ENCODE data around the gene TAAR6.
"Not testable (repeated sequence)": the region's sequence is repeated elsewhere in the genome, so short reads cannot be mapped to it uniquely, and the experiment has no call there.

Gene TAAR6, protein sequence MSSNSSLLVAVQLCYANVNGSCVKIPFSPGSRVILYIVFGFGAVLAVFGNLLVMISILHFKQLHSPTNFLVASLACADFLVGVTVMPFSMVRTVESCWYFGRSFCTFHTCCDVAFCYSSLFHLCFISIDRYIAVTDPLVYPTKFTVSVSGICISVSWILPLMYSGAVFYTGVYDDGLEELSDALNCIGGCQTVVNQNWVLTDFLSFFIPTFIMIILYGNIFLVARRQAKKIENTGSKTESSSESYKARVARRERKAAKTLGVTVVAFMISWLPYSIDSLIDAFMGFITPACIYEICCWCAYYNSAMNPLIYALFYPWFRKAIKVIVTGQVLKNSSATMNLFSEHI

DNA sequence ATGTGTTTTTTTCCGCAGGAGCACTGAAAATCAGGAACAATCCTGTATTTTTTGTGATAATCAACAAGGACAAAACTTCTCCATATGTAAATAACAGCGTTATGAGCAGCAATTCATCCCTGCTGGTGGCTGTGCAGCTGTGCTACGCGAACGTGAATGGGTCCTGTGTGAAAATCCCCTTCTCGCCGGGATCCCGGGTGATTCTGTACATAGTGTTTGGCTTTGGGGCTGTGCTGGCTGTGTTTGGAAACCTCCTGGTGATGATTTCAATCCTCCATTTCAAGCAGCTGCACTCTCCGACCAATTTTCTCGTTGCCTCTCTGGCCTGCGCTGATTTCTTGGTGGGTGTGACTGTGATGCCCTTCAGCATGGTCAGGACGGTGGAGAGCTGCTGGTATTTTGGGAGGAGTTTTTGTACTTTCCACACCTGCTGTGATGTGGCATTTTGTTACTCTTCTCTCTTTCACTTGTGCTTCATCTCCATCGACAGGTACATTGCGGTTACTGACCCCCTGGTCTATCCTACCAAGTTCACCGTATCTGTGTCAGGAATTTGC is at the start of gene TAAR6:
Gene TAAR6 (plus strand): TSS at position 102 of the 557 bp plus-strand sequence. CDS start 0 bp downstream, at position 102.
- no peak within 1 kb of the TSS for H3K4me3 ChIP-seq
- DNase-seq (ENCODE audit: low spot score in 2 of 2) = no peak
- H3K36me3 ChIP-seq (replicated peaks) = no peaks in the 10 kb centered on the region
- in situ Hi-C loops (cut with MboI; ENCODE audit: low sequenced_read_pairs) = no loop called here
- H3K9me3 ChIP-seq = no peaks in the 10 kb centered on the region
- 0 out of 2 replicates have a peak, but pooled peaks cover 4% of the 10 kb centered on the region for H3K4me1 ChIP-seq
- H3K27me3 ChIP-seq (ENCODE audit: low read depth) = peaks cover 12% of the 10 kb centered on the region

DNA sequence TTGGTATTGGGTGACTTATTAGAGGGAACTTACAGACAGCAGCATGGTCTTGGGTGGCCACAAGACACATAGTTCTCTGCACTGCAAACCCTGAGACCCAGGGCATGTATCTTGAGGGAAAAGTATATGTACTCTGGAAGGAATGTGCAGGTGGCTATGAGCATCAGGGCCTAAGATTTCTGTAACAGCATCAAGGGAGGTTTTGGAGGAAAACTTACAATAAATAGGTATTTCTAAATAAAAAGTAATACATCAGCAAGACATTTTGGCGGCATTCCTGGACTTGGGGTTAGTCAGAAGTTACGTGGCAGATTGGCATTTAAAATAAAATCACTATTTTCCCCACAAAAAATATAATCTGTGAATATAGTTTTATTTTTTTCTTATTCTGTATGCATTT is 49.2 kb upstream of the TAAR6 start:
- Histone ChIP-seq H3K4me1 (peaks cover 5% of the 10 kb centered on the region), H3K36me3 (replicated peaks) (no peaks in the 10 kb centered on the region), H3K4me3 (no peak overlapping the region), H3K27me3 (ENCODE audit: low read depth) (peaks cover 13% of the 10 kb centered on the region; the same call in 1 of the 2 replicates), H3K9me3 (no peaks in the 10 kb centered on the region)
- in situ Hi-C loops (cut with MboI; ENCODE audit: low sequenced_read_pairs) = no loop called here
- DNase-seq (ENCODE audit: low spot score in 2 of 2) = no peak

DNA sequence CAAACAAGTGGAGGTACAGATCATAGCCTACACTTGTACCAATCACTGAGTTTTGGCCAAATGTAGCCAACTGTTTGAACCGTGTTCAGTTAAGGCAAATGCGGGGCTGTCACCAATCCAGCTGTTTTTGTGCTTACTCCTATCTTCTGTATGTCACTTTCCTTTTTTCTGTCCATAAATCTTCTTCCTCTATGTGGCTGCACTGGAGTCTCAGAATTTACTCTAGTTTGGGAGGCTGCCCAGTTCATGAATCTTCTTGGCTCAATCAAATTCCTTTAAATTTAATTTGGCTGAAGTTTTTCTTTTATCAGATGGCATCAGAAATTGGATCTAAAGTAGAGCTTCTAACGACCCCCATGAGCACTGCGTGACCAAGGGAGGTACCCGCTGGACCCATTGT is 45.5 kb upstream of the TAAR6 start:
- peaks cover 13% of the 10 kb centered on the region; the same call in 1 of the 2 replicates for H3K27me3 ChIP-seq (ENCODE audit: low read depth)
- H3K4me3 ChIP-seq = no peak overlapping the region
- H3K36me3 ChIP-seq (replicated peaks) = no peaks in the 10 kb centered on the region
- H3K4me1 ChIP-seq = peaks cover 11% of the 10 kb centered on the region
- DNase-seq (ENCODE audit: low spot score in 2 of 2) = no peak
- H3K9me3 ChIP-seq = no peaks in the 10 kb centered on the region
- in situ Hi-C loops (cut with MboI; ENCODE audit: low sequenced_read_pairs) = no loop called here

DNA sequence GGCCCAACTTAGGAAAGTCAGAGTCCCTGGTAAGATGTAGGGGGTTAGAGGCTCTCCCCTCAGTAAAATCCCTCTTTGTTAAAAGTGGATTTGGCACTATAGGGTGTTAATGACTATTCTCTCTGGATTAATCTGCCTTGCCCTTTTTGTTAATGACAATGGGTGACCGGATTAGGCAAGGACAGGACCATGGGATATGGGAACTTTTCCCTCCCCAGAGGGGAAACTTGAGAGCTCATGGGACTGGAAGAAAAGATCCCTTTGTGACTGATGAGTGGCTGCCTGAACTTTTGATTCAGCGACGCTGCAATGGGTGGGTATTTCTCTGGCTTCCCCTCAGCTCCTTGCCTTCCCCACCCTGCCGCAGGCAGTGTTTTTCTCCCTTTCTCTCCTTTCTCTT is 44.3 kb upstream of the TAAR6 start:
- Histone ChIP-seq H3K4me1 (peaks cover 11% of the 10 kb centered on the region), H3K4me3 (no peak overlapping the region), H3K9me3 (no peaks in the 10 kb centered on the region), H3K36me3 (replicated peaks) (no peaks in the 10 kb centered on the region), H3K27me3 (ENCODE audit: low read depth) (peaks cover 13% of the 10 kb centered on the region; the same call in 1 of the 2 replicates)
- in situ Hi-C loops (cut with MboI; ENCODE audit: low sequenced_read_pairs) = no loop called here
- peak; percentile 69 to 87 for DNase-seq (ENCODE audit: low spot score in 2 of 2)

DNA sequence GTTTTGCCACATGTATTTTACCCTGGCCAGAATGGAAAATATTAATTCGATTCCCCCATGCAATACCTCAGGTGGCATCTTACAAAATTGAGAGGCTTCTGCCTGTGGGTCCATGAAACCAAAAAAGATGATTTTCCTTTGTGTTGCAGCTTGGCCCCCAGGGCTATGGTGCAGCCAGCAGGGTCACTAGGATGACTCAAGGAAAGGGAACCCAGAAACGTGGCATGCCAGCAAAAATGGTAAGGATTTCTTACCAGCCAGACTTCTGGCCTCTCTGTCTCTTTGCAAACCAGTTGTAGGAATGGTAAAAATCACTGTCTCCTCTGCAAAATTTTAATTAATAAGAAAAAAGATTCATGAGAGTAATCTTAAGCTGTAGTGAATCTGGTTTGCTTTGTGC is 43.7 kb upstream of the TAAR6 start:
- Histone ChIP-seq H3K36me3 (replicated peaks) (no peaks in the 10 kb centered on the region), H3K4me3 (no peak overlapping the region), H3K9me3 (no peaks in the 10 kb centered on the region), H3K27me3 (ENCODE audit: low read depth) (peaks cover 11% of the 10 kb centered on the region), H3K4me1 (peaks cover 11% of the 10 kb centered on the region)
- DNase-seq (ENCODE audit: low spot score in 2 of 2) = no peak
- in situ Hi-C loops (cut with MboI; ENCODE audit: low sequenced_read_pairs) = no loop called here

DNA sequence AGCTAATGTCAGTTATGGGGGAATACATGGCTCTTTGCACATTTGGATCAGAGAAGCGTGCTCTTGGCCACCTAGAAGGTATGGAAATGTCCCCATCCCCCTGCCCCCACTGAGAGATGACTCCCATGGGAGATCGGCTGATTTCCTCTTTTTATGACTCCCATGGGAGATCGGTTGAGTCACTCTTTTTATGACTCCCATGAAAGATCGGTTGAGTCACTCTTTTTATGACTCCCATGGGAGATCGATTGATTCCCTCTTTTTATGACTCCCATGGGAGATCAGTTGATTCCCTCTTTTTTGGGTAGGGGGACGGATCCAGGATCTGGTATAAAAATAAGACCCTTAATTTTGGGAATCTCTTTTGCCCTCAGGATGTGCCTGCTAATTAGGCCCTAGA is 42.3 kb upstream of the TAAR6 start:
- DNase-seq (ENCODE audit: low spot score in 2 of 2) = peak in 1 of 2 experiments; percentile 17
- in situ Hi-C loops (cut with MboI; ENCODE audit: low sequenced_read_pairs) = no loop called here
- H3K27me3 ChIP-seq (ENCODE audit: low read depth) = peaks cover 11% of the 10 kb centered on the region
- peaks cover 11% of the 10 kb centered on the region for H3K4me1 ChIP-seq
- H3K36me3 ChIP-seq (replicated peaks) = no peaks in the 10 kb centered on the region
- no peak overlapping the region for H3K4me3 ChIP-seq
- H3K9me3 ChIP-seq = no peaks in the 10 kb centered on the region

DNA sequence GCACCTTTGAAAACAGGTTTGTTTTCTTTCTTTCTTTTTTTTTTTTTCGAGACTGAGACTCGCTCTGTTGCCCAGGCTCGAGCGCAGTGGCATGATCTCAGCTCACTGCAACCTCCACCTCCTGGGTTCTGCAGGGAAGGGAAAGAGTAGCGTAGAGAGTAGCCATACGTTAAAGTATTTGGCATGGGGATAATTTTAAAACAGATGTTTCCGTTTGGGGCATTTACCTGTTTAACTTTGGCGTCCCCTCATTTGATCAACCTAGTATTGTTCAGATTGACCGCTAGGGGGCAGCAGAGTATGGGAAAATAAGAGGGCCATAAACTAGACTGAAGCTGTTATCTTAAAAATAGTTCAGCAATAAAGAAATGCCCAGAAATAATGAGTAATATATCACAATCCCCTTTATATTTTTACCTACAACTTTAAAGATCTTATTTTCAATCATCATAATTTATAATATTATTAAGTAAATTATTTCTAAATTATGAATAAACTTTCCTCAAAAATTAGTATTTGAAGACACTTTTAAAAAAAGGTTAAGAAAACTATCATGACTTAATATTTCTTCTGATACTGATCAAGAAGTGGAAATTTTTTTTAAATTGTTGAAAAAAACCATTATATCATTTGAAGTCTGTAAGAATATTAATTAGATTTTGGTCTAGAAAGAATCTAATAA is 39.7 kb upstream of the TAAR6 start:
- H3K36me3 ChIP-seq (replicated peaks) = no peaks in the 10 kb centered on the region
- H3K4me1 ChIP-seq = peaks cover 10% of the 10 kb centered on the region
- no peaks in the 10 kb centered on the region for H3K9me3 ChIP-seq
- H3K27me3 ChIP-seq (ENCODE audit: low read depth) = peaks cover 2% of the 10 kb centered on the region
- no peak overlapping the region for H3K4me3 ChIP-seq
- in situ Hi-C loops (cut with MboI; ENCODE audit: low sequenced_read_pairs) = loop anchor here (10.0 kb wide), 1 partner anchor 234 kb away; no protein-coding TSS in a partner anchor
- DNase-seq (ENCODE audit: low spot score in 2 of 2) = peak; percentile 53 to 83

DNA sequence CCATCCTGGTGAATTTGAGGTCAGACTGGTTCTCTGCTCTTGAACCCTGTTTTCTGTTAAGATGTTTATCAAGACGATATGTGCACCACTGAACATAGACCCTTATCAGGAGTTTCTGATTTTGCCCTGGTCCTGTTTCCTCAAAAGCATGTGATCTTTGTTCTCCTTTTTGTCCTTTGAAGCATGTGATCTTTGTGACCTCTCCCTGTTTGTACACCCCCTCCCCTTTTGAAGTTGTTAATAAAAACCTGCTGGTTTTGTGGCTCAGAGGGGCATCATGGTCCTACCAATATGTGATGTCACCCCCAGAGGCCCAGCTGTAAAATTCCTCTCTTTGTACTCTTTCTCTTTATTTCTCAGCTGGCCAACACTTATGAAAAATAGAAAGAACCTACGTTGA is 35.6 kb upstream of the TAAR6 start:
- in situ Hi-C loops (cut with MboI; ENCODE audit: low sequenced_read_pairs) = loop anchor here (10.0 kb wide), 1 partner anchor 230 kb away; no protein-coding TSS in a partner anchor
- not testable (repeated sequence) for H3K27me3 ChIP-seq (ENCODE audit: low read depth)

DNA sequence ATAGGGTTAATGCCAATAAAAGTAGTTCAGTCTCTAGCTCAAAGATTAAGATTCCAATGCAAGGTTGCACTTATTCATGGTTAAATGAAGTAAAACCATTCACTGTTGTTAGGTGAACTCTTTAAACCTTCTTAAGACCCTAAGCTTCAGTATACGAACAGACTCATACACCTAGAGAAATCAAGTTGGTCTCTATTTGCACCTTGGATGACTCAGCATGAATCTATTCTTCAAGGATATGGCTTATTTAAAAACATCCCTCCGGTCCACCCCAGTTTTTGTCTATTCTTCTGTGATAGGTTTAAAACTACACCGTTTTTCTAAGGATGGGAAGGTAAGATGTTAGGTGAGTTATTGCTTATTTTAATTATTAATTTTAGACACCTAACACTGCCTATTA is 33.0 kb upstream of the TAAR6 start:
- no peaks in the 10 kb centered on the region for H3K36me3 ChIP-seq (replicated peaks)

More for the DNA sequence above, 35.6 kb upstream of the TAAR6 start:
- H3K9me3 ChIP-seq; H3K36me3 ChIP-seq (replicated peaks); H3K4me3 ChIP-seq; DNase-seq (ENCODE audit: low spot score in 2 of 2); H3K4me1 ChIP-seq: not testable (repeated sequence)

DNA sequence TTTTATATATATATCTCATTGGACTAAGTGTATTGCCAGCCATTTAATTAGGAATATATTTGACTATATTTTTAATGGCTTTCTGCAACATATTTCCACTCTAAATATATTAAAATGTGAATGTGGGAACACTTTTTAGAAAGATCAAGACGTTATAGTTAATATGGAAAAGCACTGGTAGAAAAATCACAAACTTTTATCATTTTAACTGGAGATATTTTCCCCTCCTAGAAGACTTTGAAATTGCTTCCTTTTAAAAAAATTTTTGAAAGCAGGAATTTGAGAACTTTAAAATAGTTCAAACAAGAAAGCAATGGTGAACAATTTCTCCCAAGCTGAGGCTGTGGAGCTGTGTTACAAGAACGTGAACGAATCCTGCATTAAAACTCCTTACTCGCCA is 32.1 kb upstream of the TAAR6 start, which contains the start of gene TAAR9:
Gene TAAR9 (plus strand): TSS at position 301 of the 400 bp plus-strand sequence. CDS start 13 bp downstream, at position 314.
- no peaks in the 10 kb centered on the region for H3K9me3 ChIP-seq
- H3K27me3 ChIP-seq (ENCODE audit: low read depth) = peaks cover 18% of the 10 kb centered on the region
- DNase-seq (ENCODE audit: low spot score in 2 of 2) = no peak
- H3K4me3 ChIP-seq = no peak within 1 kb of the TSS
- in situ Hi-C loops (cut with MboI; ENCODE audit: low sequenced_read_pairs) = loop anchor here (10.0 kb wide), 1 partner anchor 227 kb away; no protein-coding TSS in a partner anchor
- H3K36me3 ChIP-seq (replicated peaks) = no peaks in the 10 kb centered on the region
- no peaks in the 10 kb centered on the region for H3K4me1 ChIP-seq

More for the DNA sequence above, 33.0 kb upstream of the TAAR6 start:
- Histone ChIP-seq H3K4me3 (no peak overlapping the region), H3K4me1 (no peaks in the 10 kb centered on the region), H3K27me3 (ENCODE audit: low read depth) (peaks cover 12% of the 10 kb centered on the region), H3K9me3 (no peaks in the 10 kb centered on the region)
- in situ Hi-C loops (cut with MboI; ENCODE audit: low sequenced_read_pairs) = loop anchor here (10.0 kb wide), 1 partner anchor 228 kb away; no protein-coding TSS in a partner anchor
- DNase-seq (ENCODE audit: low spot score in 2 of 2) = no peak

DNA sequence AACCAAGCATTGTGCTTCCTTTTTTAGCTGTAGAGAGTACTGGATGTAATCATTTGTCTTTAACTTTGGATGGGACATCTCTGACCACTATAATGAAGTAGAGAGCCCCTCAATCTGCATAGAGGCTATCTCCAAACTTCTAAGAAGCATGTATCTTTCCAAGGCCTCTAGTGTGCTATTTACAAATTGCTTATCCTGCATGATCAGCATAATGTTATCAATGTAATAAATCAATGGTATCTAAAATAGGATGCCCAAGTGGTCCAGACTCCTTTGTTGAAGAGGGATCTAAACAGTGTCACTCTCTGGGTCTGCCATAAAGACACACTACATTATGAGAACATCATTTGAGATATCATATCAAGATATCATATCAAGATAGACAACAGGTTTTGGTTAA is 25.3 kb upstream of the TAAR6 start:
- DNase-seq (ENCODE audit: low spot score in 2 of 2) = no peak
- no peaks in the 10 kb centered on the region for H3K4me1 ChIP-seq
- H3K4me3 ChIP-seq = no peak overlapping the region
- in situ Hi-C loops (cut with MboI; ENCODE audit: low sequenced_read_pairs) = no loop called here
- no peaks in the 10 kb centered on the region for H3K36me3 ChIP-seq (replicated peaks)
- no peaks in the 10 kb centered on the region for H3K9me3 ChIP-seq
- peaks cover 18% of the 10 kb centered on the region for H3K27me3 ChIP-seq (ENCODE audit: low read depth)

DNA sequence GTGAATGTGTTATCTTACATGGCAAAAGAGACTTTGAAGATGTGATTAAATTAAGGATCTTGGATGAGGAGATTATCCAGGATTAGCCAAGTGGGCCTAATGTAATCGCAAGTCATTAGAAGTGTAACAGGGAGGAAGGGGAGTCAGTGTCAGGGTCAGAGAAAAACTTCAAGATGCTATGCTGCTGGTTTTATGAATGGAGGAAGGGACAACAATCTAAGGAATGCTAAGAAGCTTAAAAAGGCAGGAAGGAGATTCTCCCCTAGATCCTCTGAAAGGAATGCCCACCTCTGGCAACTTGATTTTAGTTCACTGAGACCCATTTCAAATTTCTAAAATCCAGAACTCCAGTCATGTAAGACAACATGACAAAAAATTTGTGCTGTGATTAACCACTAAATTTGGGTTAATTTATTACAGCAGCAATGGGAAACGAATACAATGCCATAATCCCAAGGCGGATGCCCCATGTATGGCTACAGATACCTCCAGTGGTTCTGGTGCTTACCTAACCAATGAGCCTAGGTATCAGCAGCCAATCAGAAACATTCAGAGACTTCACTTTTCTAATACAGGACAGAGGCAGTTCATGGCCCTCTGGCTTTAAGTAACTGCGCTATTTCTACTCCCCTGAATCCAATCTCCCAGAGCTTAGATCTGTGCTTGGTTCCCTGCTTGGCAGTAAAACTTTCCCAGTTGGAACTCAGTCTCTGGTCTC is 21.2 kb upstream of the TAAR6 start:
- Histone ChIP-seq H3K36me3 (replicated peaks) (no peaks in the 10 kb centered on the region), H3K4me3 (no peak overlapping the region), H3K4me1 (no peaks in the 10 kb centered on the region), H3K27me3 (ENCODE audit: low read depth) (peaks cover 2% of the 10 kb centered on the region; the same call in 1 of the 2 replicates), H3K9me3 (no peaks in the 10 kb centered on the region)
- no peak for DNase-seq (ENCODE audit: low spot score in 2 of 2)
- in situ Hi-C loops (cut with MboI; ENCODE audit: low sequenced_read_pairs) = no loop called here

DNA sequence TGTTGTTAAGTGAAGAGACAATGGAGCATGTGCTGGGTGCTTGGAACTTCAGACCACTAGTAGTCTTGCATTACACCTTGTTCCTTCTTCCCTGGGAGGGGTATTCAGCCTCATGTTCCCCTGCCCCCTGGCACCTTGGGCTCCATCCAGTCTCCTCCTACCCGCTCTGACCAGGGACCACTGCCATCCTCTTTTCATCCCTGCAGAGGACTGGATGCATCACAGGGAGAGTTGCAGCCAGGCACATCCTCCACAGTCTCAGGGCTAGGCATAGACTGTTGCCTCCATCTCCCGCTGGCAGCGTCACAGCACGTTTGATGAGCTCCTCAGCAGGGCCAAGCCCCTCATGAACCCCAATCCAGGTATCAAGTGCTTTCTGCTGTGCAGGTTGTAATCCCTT is 18.9 kb upstream of the TAAR6 start:
- H3K4me3 ChIP-seq = no peak overlapping the region
- H3K27me3 ChIP-seq (ENCODE audit: low read depth) = peaks cover 8% of the 10 kb centered on the region
- no peak for DNase-seq (ENCODE audit: low spot score in 2 of 2)
- no peaks in the 10 kb centered on the region for H3K9me3 ChIP-seq
- no peaks in the 10 kb centered on the region for H3K4me1 ChIP-seq
- no peaks in the 10 kb centered on the region for H3K36me3 ChIP-seq (replicated peaks)
- in situ Hi-C loops (cut with MboI; ENCODE audit: low sequenced_read_pairs) = no loop called here

Data from HAP-1 (cell line).